Neural cell (in vitro differentiated cells): ENCODE measurements around the gene TNFRSF14. TPM values are rescaled to one million over a fixed set of nuclear protein-coding genes. Genes with fewer than 3 reads are reported as not detected.

Experiments used
- H2AFZ ChIP-seq: fragments of 200-600, 300-800 bp; sonication (generic), shearing (Covaris generic); 2 replicates; pipeline ENCODE4 v1.6.0; 2014; ENCODE audit warnings: low read depth, mild to moderate bottlenecking, antibody characterized with exemption, low read length, moderate library complexity
- H3F3A ChIP-seq: fragments of 200-600 bp; shearing (Covaris generic); 2 replicates; pipeline ENCODE4 v1.6.1; 2016; ENCODE audit warnings: mild to moderate bottlenecking, moderate library complexity, mixed read lengths, antibody characterized with exemption, low read length; ENCODE audit not compliant: insufficient read depth, poor library complexity, severe bottlenecking
- H3K27ac ChIP-seq: fragments of 200-600, 300-800 bp; sonication (generic), shearing (Covaris generic); 2 replicates; pipeline ENCODE4 v1.5.1; 2014; ENCODE audit warnings: mild to moderate bottlenecking, low read length, moderate library complexity
- H3K27me3 ChIP-seq: fragments of 300-800, 200-600 bp; sonication (generic), shearing (Covaris generic); 2 replicates; pipeline ENCODE4 v1.6.0; 2014; ENCODE audit warnings: mild to moderate bottlenecking, low read depth, low read length, moderate library complexity; ENCODE audit not compliant: insufficient read depth
- H3K36me3 ChIP-seq: fragments of 300-800, 200-600 bp; sonication (generic), shearing (Covaris generic); 2 replicates; pipeline ENCODE4 v1.5.1; 2014; ENCODE audit warnings: mild to moderate bottlenecking, antibody characterized with exemption, low read length, moderate library complexity; ENCODE audit not compliant: insufficient read depth
- H3K4me2 ChIP-seq: fragments of 300-800, 200-600 bp; sonication (generic), shearing (Covaris generic); 2 replicates; pipeline ENCODE4 v1.6.0; 2014; ENCODE audit warnings: mild to moderate bottlenecking, low read length
- H3K4me3 ChIP-seq: fragments of 300-800, 200-600 bp; sonication (generic), shearing (Covaris generic); 2 replicates; pipeline ENCODE4 v1.5.1; 2014; ENCODE audit warnings: mild to moderate bottlenecking, low read length, moderate library complexity
- H3K79me2 ChIP-seq: fragments of 200-600 bp; shearing (Covaris generic); replicated peaks from 2 replicates; pipeline ENCODE4 v1.6.0; 2014; ENCODE audit warnings: mild to moderate bottlenecking, low read length, moderate library complexity; ENCODE audit not compliant: insufficient read depth
- H3K9ac ChIP-seq: fragments of 300-800, 200-600 bp; sonication (generic), shearing (Covaris generic); 2 replicates; pipeline ENCODE4 v1.6.1; 2016; ENCODE audit warnings: mild to moderate bottlenecking, low read length, mixed read lengths
- H3K9me2 ChIP-seq: fragments of 200-600 bp; shearing (Covaris generic); 2 replicates; pipeline ENCODE4 v1.6.1; 2016; ENCODE audit warnings: mild to moderate bottlenecking, low read length, mixed read lengths; ENCODE audit not compliant: insufficient read depth
- H3K9me3 ChIP-seq: fragments of 200-600, 300-800 bp; sonication (generic), shearing (Covaris generic); 2 replicates; pipeline ENCODE4 v1.6.1; 2016; ENCODE audit warnings: mild to moderate bottlenecking, mixed run types, low read length, moderate library complexity, mixed read lengths
- H4K20me1 ChIP-seq: fragments of 200-600 bp; shearing (Covaris generic); 2 replicates; pipeline ENCODE4 v1.6.1; 2016; ENCODE audit warnings: mild to moderate bottlenecking, mixed run types; ENCODE audit not compliant: insufficient read depth
- CTCF ChIP-seq: fragments of 450-650 bp; IDR thresholded peaks from 2 replicates; pipeline ENCODE4 v1.5.1; 2014; ENCODE audit warnings: antibody characterized with exemption, mild to moderate bottlenecking, moderate library complexity; ENCODE audit not compliant: poor library complexity, severe bottlenecking
- EP300 ChIP-seq: fragments of 450-650 bp; conservative IDR thresholded peaks from 2 replicates; pipeline ENCODE4 v1.6.1; 2014; ENCODE audit warnings: antibody characterized with exemption, mild to moderate bottlenecking, moderate library complexity; ENCODE audit not compliant: poor library complexity, severe bottlenecking
- EZH2 ChIP-seq: fragments of 200-600, 300-800 bp; shearing (Covaris generic), sonication (generic); IDR thresholded peaks from 2 replicates; pipeline ENCODE4 v1.6.1; 2014; ENCODE audit warnings: antibody characterized with exemption, low read length, borderline replicate concordance, mild to moderate bottlenecking; ENCODE audit not compliant: insufficient read depth, poor library complexity, severe bottlenecking
- MXI1 ChIP-seq: fragments of 450-650 bp; conservative IDR thresholded peaks from 2 replicates; pipeline ENCODE4 v1.6.1; 2014; ENCODE audit warnings: antibody characterized with exemption, mild to moderate bottlenecking; ENCODE audit not compliant: poor library complexity, severe bottlenecking
- POLR2AphosphoS5 ChIP-seq: IDR thresholded peaks from 2 replicates; pipeline ENCODE4 v1.6.1; 2012
- RAD21 ChIP-seq: fragments of 450-650 bp; conservative IDR thresholded peaks from 2 replicates; pipeline ENCODE4 v1.6.1; 2014; ENCODE audit warnings: antibody characterized with exemption, mild to moderate bottlenecking, moderate library complexity
- SMC3 ChIP-seq: fragments of 450-650 bp; conservative IDR thresholded peaks from 2 replicates; pipeline ENCODE4 v1.6.1; 2014; ENCODE audit warnings: antibody characterized with exemption, mild to moderate bottlenecking, moderate library complexity; ENCODE audit not compliant: poor library complexity
- TAF1 ChIP-seq: IDR thresholded peaks from 2 replicates; pipeline ENCODE4 v1.6.1; 2012; ENCODE audit warnings: low read depth
- polyA plus RNA-seq: library from polyadenylated mRNA; depleted of rRNA; stranded (reverse); fragments of >200 nt; gene quantifications from 2 replicates; pipeline ENCODE4 v1.2.3, GENCODE V29; 2014
- TF ChIP-seq, protein P1 (sequence below): IDR thresholded peaks from 2 replicates; pipeline ENCODE4 v1.6.1; 2012; ENCODE audit warnings: borderline replicate concordance

The TNFRSF14 gene
- polyA plus RNA-seq, 1 donor from 2014 or later = 1.1 TPM

DNA sequence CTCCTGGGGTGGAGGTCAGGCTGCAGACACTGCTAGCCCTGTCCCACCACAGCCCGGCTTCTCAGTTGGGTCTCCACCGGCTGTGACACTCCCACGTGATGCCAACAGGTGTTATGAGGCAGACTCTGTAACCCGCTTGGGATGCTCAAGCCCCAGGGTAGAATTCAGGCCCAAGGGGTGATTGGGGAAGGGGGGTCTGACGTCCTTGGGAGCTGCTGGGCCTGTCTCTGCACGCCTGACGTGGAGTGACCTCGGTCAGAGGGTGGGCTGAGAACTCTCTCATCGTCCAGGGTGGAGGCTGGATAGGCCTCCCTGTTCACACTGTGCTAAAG is 18.4 kb upstream of the TNFRSF14 start:
- H3K9me3 ChIP-seq = no peaks in the 10 kb centered on the region
- no peaks in the 10 kb centered on the region for H4K20me1 ChIP-seq
- H3F3A ChIP-seq = no peaks in the 10 kb centered on the region
- no peak overlapping the region for H3K9ac ChIP-seq
- H3K4me3 ChIP-seq = no peak overlapping the region
- no peaks in the 10 kb centered on the region for H3K9me2 ChIP-seq
- no peak for TF ChIP-seq POLR2AphosphoS5
- TF ChIP-seq MXI1 = no peak
- no peak for TF ChIP-seq RAD21
- no peak for TF ChIP-seq EP300
- TF ChIP-seq EZH2 = no peak
- no peak for TF ChIP-seq SMC3
- TF ChIP-seq TAF1 = no peak
- no peak for TF ChIP-seq CTCF
- TF ChIP-seq, protein P1, sequence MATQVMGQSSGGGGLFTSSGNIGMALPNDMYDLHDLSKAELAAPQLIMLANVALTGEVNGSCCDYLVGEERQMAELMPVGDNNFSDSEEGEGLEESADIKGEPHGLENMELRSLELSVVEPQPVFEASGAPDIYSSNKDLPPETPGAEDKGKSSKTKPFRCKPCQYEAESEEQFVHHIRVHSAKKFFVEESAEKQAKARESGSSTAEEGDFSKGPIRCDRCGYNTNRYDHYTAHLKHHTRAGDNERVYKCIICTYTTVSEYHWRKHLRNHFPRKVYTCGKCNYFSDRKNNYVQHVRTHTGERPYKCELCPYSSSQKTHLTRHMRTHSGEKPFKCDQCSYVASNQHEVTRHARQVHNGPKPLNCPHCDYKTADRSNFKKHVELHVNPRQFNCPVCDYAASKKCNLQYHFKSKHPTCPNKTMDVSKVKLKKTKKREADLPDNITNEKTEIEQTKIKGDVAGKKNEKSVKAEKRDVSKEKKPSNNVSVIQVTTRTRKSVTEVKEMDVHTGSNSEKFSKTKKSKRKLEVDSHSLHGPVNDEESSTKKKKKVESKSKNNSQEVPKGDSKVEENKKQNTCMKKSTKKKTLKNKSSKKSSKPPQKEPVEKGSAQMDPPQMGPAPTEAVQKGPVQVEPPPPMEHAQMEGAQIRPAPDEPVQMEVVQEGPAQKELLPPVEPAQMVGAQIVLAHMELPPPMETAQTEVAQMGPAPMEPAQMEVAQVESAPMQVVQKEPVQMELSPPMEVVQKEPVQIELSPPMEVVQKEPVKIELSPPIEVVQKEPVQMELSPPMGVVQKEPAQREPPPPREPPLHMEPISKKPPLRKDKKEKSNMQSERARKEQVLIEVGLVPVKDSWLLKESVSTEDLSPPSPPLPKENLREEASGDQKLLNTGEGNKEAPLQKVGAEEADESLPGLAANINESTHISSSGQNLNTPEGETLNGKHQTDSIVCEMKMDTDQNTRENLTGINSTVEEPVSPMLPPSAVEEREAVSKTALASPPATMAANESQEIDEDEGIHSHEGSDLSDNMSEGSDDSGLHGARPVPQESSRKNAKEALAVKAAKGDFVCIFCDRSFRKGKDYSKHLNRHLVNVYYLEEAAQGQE = no peak
- H3K36me3 ChIP-seq = no peaks in the 10 kb centered on the region
- H3K27me3 ChIP-seq = no peaks in the 10 kb centered on the region
- H3K4me2 ChIP-seq = no peak overlapping the region
- H2AFZ ChIP-seq = no peak overlapping the region
- no peak overlapping the region for H3K27ac ChIP-seq
- H3K79me2 ChIP-seq = no peaks in the 10 kb centered on the region

GRCh38 chr1:2538376-2538775 is 17.8 kb upstream of the TNFRSF14 start:
- TF ChIP-seq TAF1 = no peak
- Histone ChIP-seq H3K36me3 (no peaks in the 10 kb centered on the region), H3K27me3 (no peaks in the 10 kb centered on the region), H4K20me1 (no peaks in the 10 kb centered on the region), H3F3A (no peaks in the 10 kb centered on the region), H3K4me2 (no peak overlapping the region), H3K27ac (no peak overlapping the region), H3K79me2 (no peaks in the 10 kb centered on the region), H3K9me3 (no peaks in the 10 kb centered on the region), H3K4me3 (no peak overlapping the region), H2AFZ (no peak overlapping the region), H3K9me2 (no peaks in the 10 kb centered on the region), H3K9ac (no peak overlapping the region)

- Histone ChIP-seq H3K27me3 (no peaks in the 10 kb centered on the region), H3K9me3 (no peaks in the 10 kb centered on the region), H3K9ac (no peak overlapping the region), H3K27ac (no peak overlapping the region), H3K36me3 (no peaks in the 10 kb centered on the region), H3K9me2 (no peaks in the 10 kb centered on the region), H4K20me1 (no peaks in the 10 kb centered on the region), H3K4me3 (no peak overlapping the region), H3F3A (no peaks in the 10 kb centered on the region), H2AFZ (no peak overlapping the region), H3K79me2 (no peaks in the 10 kb centered on the region), H3K4me2 (no peak overlapping the region)
- no peak for TF ChIP-seq RAD21
- TF ChIP-seq, protein P1 = no peak
Observed at GRCh38 chr1:2538872-2539271, 17.3 kb upstream of the TNFRSF14 start.
